HepG2 (cell line): ENCODE results near the gene NEGR1. TPM values are rescaled to one million over a fixed set of nuclear protein-coding genes. Genes with fewer than 3 reads are reported as not detected.

Experiments
- ATAC-seq: fragments of 200-7000 bp; cut with Tn5 transposase; 3 replicates; pipeline ENCODE4 v1.9.1; 2020; ENCODE audit warnings: mild to moderate bottlenecking, moderate library complexity
- BruUV-seq: library from RNA; stranded (reverse); fragments of 400-500 nt; replicated peaks from 2 replicates; lab custom pipeline; 2021; lab: Mats Ljungman, UMichigan
- CTCF ChIA-PET: fragments of 300-600 bp; formaldehyde crosslinking; extraction: SDS; loops from one replicate; lab custom pipeline; 2021; ENCODE audit warnings: low total read pairs, inconsistent platforms, low intra/inter-chr PET ratio; lab: Yijun Ruan, JAX
- POLR2A ChIA-PET: fragments of 350-600 bp; sonication (Branson Sonifier 250); formaldehyde crosslinking; loops from one replicate; lab custom pipeline; 2020; ENCODE audit warnings: antibody characterized with exemption, inconsistent platforms; lab: Yijun Ruan, JAX
- DNase-seq: peaks from one replicate; pipeline ENCODE4 v3.0.0-alpha.2; 2015; ENCODE audit warnings: low spot score
- FAIRE-seq: peaks from 3 replicates; lab custom pipeline; 2011; peaks lifted over from hg19 to GRCh38; lab: Jason Lieb, UNC
- H2AFZ ChIP-seq: one replicate; pipeline ENCODE4 v1.6.1; 2011; ENCODE audit warnings: low read length, inconsistent platforms
- H3K27ac ChIP-seq: fragments of 300-600 bp; 3 replicates; pipeline ENCODE4 v1.8.0; 2011; ENCODE audit warnings: mixed run types, mild to moderate bottlenecking, mixed read lengths, low read length, inconsistent platforms; ENCODE audit not compliant: insufficient read depth; ENCODE audit errors: extremely low read length
- H3K27me3 ChIP-seq, 2 experiments: fragments of 200-600 bp in 1 of 2; 2 replicates in 1 of 2; 3 replicates in 1 of 2; pipeline versions ENCODE4 v1.6.0 to v1.8.0; 2011; ENCODE audit warnings: low read length in 2 of 2, mild to moderate bottlenecking in 2 of 2, moderate library complexity in 2 of 2, inconsistent platforms in 1 of 2; ENCODE audit not compliant: insufficient read depth in 2 of 2, control insufficient read depth in 1 of 2
- H3K36me3 ChIP-seq, 2 experiments: fragments of 200-600 bp in 1 of 2; replicated peaks in 1 of 2; 2 replicates in 1 of 2; 3 replicates in 1 of 2; pipeline versions ENCODE4 v1.5.1 to v1.8.0; 2011; ENCODE audit warnings: low read length in 2 of 2, inconsistent platforms in 1 of 2; ENCODE audit not compliant: insufficient read depth in 2 of 2, control insufficient read depth in 1 of 2
- H3K4me1 ChIP-seq: 2 replicates; pipeline ENCODE4 v1.5.1; 2012; ENCODE audit warnings: low read length, inconsistent platforms; ENCODE audit not compliant: insufficient read depth
- H3K4me2 ChIP-seq: 2 replicates; pipeline ENCODE4 v1.6.0; 2011; ENCODE audit warnings: low read depth, low read length, inconsistent platforms
- H3K4me3 ChIP-seq, 3 experiments: fragments of 200-600 bp in 1 of 3; sonication (generic), shearing (Covaris generic) in 1 of 3; replicated peaks in 1 of 3; 2 replicates each; pipeline ENCODE4 v1.5.1; 2011 to 2016; ENCODE audit warnings: low read length in 3 of 3, inconsistent platforms in 2 of 3, low read depth in 2 of 3, mild to moderate bottlenecking in 2 of 3, control low read depth in 1 of 3, mixed read lengths in 1 of 3; ENCODE audit not compliant: insufficient read depth in 1 of 3
- H3K79me2 ChIP-seq: one replicate; pipeline ENCODE4 v1.6.1; 2011; ENCODE audit warnings: low read length, inconsistent platforms; ENCODE audit not compliant: insufficient read depth
- H3K9ac ChIP-seq: 2 replicates; pipeline ENCODE4 v1.6.0; 2011; ENCODE audit warnings: mild to moderate bottlenecking, low read depth, low read length, inconsistent platforms; ENCODE audit not compliant: insufficient read depth
- H3K9me3 ChIP-seq: 2 replicates; pipeline ENCODE4 v1.5.1; 2012; ENCODE audit warnings: mild to moderate bottlenecking, low read length
- H4K20me1 ChIP-seq: 2 replicates; pipeline ENCODE4 v1.6.0; 2011; ENCODE audit warnings: inconsistent platforms, mild to moderate bottlenecking, low read length, moderate library complexity; ENCODE audit not compliant: insufficient read depth
- ETV5 ChIP-seq: IDR thresholded peaks from 2 replicates; pipeline ENCODE4 v1.6.1; 2018; ENCODE audit warnings: missing biosample characterization, missing genetic modification reagents, inconsistent platforms, borderline replicate concordance
- HDAC2 ChIP-seq: sonication (generic); formaldehyde crosslinking; IDR thresholded peaks from 2 replicates; pipeline ENCODE4 v1.4.0; 2020; ENCODE audit warnings: missing genetic modification reagents
- MAFF ChIP-seq: IDR thresholded peaks from 2 replicates; pipeline ENCODE4 v1.6.1; 2011; ENCODE audit warnings: low read depth, low read length, improper control_type of control experiment
- MAFK ChIP-seq, 2 experiments: IDR thresholded peaks in 1 of 2; conservative IDR thresholded peaks in 1 of 2; 2 replicates each; pipeline ENCODE4 v1.6.1; 2011; ENCODE audit warnings: improper control_type of control experiment in 2 of 2, low read length in 2 of 2
- NR2F2 ChIP-seq: IDR thresholded peaks from 2 replicates; pipeline ENCODE4 v1.6.1; 2012; ENCODE audit warnings: low read depth, inconsistent platforms, borderline replicate concordance
- RAD51 ChIP-seq: fragments of 450-650 bp; IDR thresholded peaks from 2 replicates; pipeline ENCODE4 v1.6.1; 2016; ENCODE audit warnings: borderline replicate concordance
- REST ChIP-seq, 2 experiments: IDR thresholded peaks; 2 replicates each; pipeline ENCODE4 v1.6.1; 2011 to 2012; ENCODE audit warnings: low read length in 2 of 2, borderline replicate concordance in 1 of 2, low read depth in 1 of 2, mild to moderate bottlenecking in 1 of 2, moderate library complexity in 1 of 2
- RFX5 ChIP-seq: IDR thresholded peaks from 2 replicates; pipeline ENCODE4 v1.6.1; 2011; ENCODE audit warnings: low read depth, low read length, improper control_type of control experiment
- TBX2 ChIP-seq: sonication (generic); formaldehyde crosslinking; IDR thresholded peaks from 2 replicates; pipeline ENCODE4 v1.5.0; 2020; ENCODE audit warnings: missing genetic modification reagents, mild to moderate bottlenecking, borderline replicate concordance
- TFE3 ChIP-seq: IDR thresholded peaks from 2 replicates; pipeline ENCODE4 v1.6.1; 2016
- ZNF329 ChIP-seq: sonication (generic); formaldehyde crosslinking; IDR thresholded peaks from 2 replicates; pipeline ENCODE4 v1.9.0; 2021; ENCODE audit warnings: low read depth, mild to moderate bottlenecking, missing genetic modification reagents
- ZNF451 ChIP-seq: sonication (generic); formaldehyde crosslinking; IDR thresholded peaks from 2 replicates; pipeline ENCODE4 v1.5.0; 2020; ENCODE audit warnings: mild to moderate bottlenecking, missing genetic modification reagents
- ZNF644 ChIP-seq: IDR thresholded peaks from 2 replicates; pipeline ENCODE4 v1.6.1; 2016; ENCODE audit warnings: low read depth
- WGBS: methylation state at CpG from one replicate; pipeline ENCODE4 v1.1.6; 2017; ENCODE audit warnings: low lambda C conversion rate; 5-methylcytosine and 5-hydroxymethylcytosine counted together
- in situ Hi-C: cut with HindIII; loops from 2 replicates; pipeline ENCODE4 v1.10.0; 2017; ENCODE audit warnings: low pct_unique_long_range_greater_than_20kb; ENCODE audit not compliant: extremely low pct_ligation_motif_present
- intact Hi-C: fragments of 100-400 bp; cut with micrococcal nuclease; formaldehyde crosslinking; loops from one replicate; pipeline ENCODE4 v1.10.0; 2022; ENCODE audit not compliant: unreplicated experiment
- polyA plus RNA-seq, 8 experiments: library from polyadenylated mRNA; depleted of rRNA in 3 of 8; stranded (reverse) in 7 of 8; unstranded in 1 of 8; fragments of >200 nt; fragmentation: Illumina TruSeq in 4 of 8; extraction: Trizol in 4 of 8; gene quantifications; 2 replicates each; pipeline versions ENCODE4 v1.2.1 to v1.2.3, GENCODE V29; 2011 to 2016; ENCODE audit warnings: low read depth in 4 of 8, missing spikeins in 1 of 8, mixed read lengths in 1 of 8; ENCODE audit not compliant: insufficient read depth in 1 of 8
- total RNA-seq, 5 experiments: library from RNA; depleted of rRNA; stranded (reverse); fragments of >200 nt; fragmentation: Illumina TruSeq; extraction: Trizol; gene quantifications; 2 replicates each; pipeline ENCODE4 v1.2.3, GENCODE V29; 2016; ENCODE audit warnings: low read depth in 1 of 5

NEGR1 gene
- total and polyA plus RNA-seq, 2 of the 13 experiments (the other 11 are each of a cell fraction or from before 2014, with no cell fraction given) = not detected

GRCh38 chr1:71920556-71920955 lies 361.8 kb downstream of the NEGR1 start (continued):
- TF ChIP-seq HDAC2 (CRISPR knock-in tag) (no peak), ZNF644 (no peak), RFX5 (no peak), ETV5 (CRISPR knock-in tag) (no peak), RAD51 (no peak), TBX2 (CRISPR knock-in tag) (no peak), TFE3 (CRISPR knock-in tag) (no peak), NR2F2 (no peak), ZNF329 (CRISPR knock-in tag) (no peak), ZNF451 (no peak)
- TF ChIP-seq, all 625 proteins: peak for 0

- H3K4me1 ChIP-seq = no peaks in the 10 kb centered on the region
- ChIA-PET CTCF (no interaction called here), POLR2A (no interaction called here)
- H3K27me3 ChIP-seq = no peaks in the 10 kb centered on the region; a peak in 1 of 5 replicates
- DNase-seq = no peak
- no peak overlapping the region for H3K9ac ChIP-seq
- no TSS peak for BruUV-seq
- H3K4me2 ChIP-seq = no peak overlapping the region
- no peaks in the 10 kb centered on the region for H3K79me2 ChIP-seq
- no peak overlapping the region for H2AFZ ChIP-seq
- H3K4me3 ChIP-seq = no peak overlapping the region
- TF ChIP-seq MAFF (peak; percentile 57), REST (IDR thresholded peaks at IDR 0.05; ENCODE audit: borderline replicate concordance in 1 of 2, low read depth in 1 of 2, low read length in 2 of 2) (no peak), MAFK (conservative IDR thresholded peaks at IDR 0.05 in 1 of 2, IDR thresholded peaks at IDR 0.05 in 1 of 2; ENCODE audit: low read length in 2 of 2) (peak; percentile 64 to 67)
- 0% methylated on average over 2 of the region's 2 CpGs for WGBS
- intact Hi-C loops (no loop called here), in situ Hi-C loops (no loop called here)
- no peaks in the 10 kb centered on the region for H4K20me1 ChIP-seq
- no peak for ATAC-seq
- H3K27ac ChIP-seq = no peak overlapping the region
- peaks cover 7% of the 10 kb centered on the region; the same call in 1 of the 2 replicates for H3K9me3 ChIP-seq
- no peaks in the 10 kb centered on the region for H3K36me3 ChIP-seq
- FAIRE-seq = no peak
Measured at GRCh38 chr1:71919811-71920509, 362.4 kb downstream of the NEGR1 start.
